GM10266 (cell line): ENCODE measurements around the gene PLET1.
"Not testable (repeated sequence)": the region's sequence is repeated elsewhere in the genome, so short reads cannot be mapped to it uniquely, and the experiment has no call there.

Source experiments
- DNase-seq: peaks from one replicate; pipeline ENCODE4 v3.0.0; 2012; ENCODE audit errors: extremely low spot score
- TF ChIP-seq, protein P1 (sequence below): IDR thresholded peaks from 2 replicates; pipeline ENCODE4 v1.5.1; 2012; ENCODE audit warnings: mild to moderate bottlenecking, low read depth; ENCODE audit not compliant: control insufficient read depth, insufficient read depth; ENCODE audit errors: missing control alignments

PLET1 gene

GRCh38 chr11:112211536-112211935 is 49.1 kb downstream of the PLET1 start:
- TF ChIP-seq, protein P1, sequence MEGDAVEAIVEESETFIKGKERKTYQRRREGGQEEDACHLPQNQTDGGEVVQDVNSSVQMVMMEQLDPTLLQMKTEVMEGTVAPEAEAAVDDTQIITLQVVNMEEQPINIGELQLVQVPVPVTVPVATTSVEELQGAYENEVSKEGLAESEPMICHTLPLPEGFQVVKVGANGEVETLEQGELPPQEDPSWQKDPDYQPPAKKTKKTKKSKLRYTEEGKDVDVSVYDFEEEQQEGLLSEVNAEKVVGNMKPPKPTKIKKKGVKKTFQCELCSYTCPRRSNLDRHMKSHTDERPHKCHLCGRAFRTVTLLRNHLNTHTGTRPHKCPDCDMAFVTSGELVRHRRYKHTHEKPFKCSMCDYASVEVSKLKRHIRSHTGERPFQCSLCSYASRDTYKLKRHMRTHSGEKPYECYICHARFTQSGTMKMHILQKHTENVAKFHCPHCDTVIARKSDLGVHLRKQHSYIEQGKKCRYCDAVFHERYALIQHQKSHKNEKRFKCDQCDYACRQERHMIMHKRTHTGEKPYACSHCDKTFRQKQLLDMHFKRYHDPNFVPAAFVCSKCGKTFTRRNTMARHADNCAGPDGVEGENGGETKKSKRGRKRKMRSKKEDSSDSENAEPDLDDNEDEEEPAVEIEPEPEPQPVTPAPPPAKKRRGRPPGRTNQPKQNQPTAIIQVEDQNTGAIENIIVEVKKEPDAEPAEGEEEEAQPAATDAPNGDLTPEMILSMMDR, result no peak
- no peak for DNase-seq

DNA sequence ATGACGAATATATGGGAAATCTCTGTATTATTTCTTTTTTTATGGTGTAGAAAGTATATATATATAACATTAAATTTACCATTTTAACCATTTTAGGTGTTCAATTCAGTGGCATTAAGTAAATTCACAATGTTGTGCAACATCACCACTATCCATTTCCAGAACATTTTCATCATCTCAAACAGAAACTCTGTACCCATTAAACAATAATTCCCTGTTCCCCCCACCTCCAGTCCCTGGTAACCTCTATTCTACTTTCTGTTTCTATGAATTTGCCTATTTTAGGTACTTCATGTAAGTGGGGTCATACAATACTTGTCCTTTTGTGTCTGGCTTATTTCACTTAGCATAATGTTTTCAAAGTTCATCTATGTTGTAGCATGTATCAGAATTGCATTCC is 49.8 kb downstream of the PLET1 start:
- TF ChIP-seq, protein P1, result no peak
- DNase-seq, result no peak

GRCh38 chr11:112206071-112206470 is 54.6 kb downstream of the PLET1 start:
- DNase-seq, result no peak
- TF ChIP-seq, protein P1, result no peak

- TF ChIP-seq, protein P1, result no peak
Measured at GRCh38 chr11:112200252-112200651, 60.4 kb downstream of the PLET1 start.

DNA sequence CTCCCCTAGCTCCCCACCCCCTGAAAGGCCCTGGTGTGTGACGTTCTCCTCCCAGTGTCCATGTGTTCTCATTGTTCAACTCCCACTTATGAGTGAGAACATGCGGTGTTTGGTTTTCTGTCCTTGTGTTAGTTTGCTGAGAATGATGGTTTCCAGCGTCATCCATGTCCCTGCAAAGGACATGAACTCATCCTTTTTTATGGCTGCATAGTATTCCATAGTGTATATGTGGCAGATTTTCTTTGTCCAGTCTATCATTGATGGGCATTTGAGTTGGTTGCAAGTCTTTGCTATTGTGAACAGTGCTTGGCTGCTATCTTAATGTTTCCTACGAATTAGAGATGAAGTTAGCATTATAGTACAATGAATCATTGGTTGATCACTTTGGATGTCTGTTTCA is 61.6 kb downstream of the PLET1 start:
- DNase-seq, result not testable (repeated sequence)

More at GRCh38 chr11:112200252-112200651, 60.4 kb downstream of the PLET1 start:
- no peak for DNase-seq
